Endothelial cell of umbilical vein (primary cell): ENCODE results near the gene ADM2. TPM values are rescaled to one million over a fixed set of nuclear protein-coding genes. Genes with fewer than 3 reads are reported as not detected.

Experiments
- BruUV-seq: library from RNA; stranded (reverse); fragments of 400-500 nt; replicated peaks from 2 replicates; lab custom pipeline; 2021; lab: Mats Ljungman, UMichigan
- CTCF ChIA-PET: fragments of 300-600, 350-600 bp; sonication (Branson Sonifier 250); formaldehyde crosslinking; loops from one replicate; lab custom pipeline; 2021; ENCODE audit warnings: antibody characterized with exemption, inconsistent platforms; lab: Charles Lee
- POLR2A ChIA-PET: fragments of 300-600, 350-600 bp; sonication (Branson Sonifier 250); formaldehyde crosslinking; loops from one replicate; lab custom pipeline; 2021; ENCODE audit warnings: antibody characterized with exemption, inconsistent platforms; lab: Charles Lee
- DNase-seq: peaks from one replicate; pipeline ENCODE4 v3.0.0-alpha.2; 2011; ENCODE audit warnings: low read depth, low spot score
- FAIRE-seq: peaks from 2 replicates; lab custom pipeline; 2011; peaks lifted over from hg19 to GRCh38; lab: Jason Lieb, UNC
- H2AFZ ChIP-seq: 2 replicates; pipeline ENCODE4 v1.6.0; 2012; ENCODE audit warnings: low read depth, low read length, control low read depth, inconsistent platforms
- H3K27ac ChIP-seq: 2 replicates; pipeline ENCODE4 v1.5.1; 2011; ENCODE audit warnings: low read depth, mild to moderate bottlenecking, control low read depth, low read length, moderate library complexity; ENCODE audit not compliant: insufficient read depth
- H3K27me3 ChIP-seq, 2 experiments: 2 replicates each; pipeline versions ENCODE4 v1.6.0 to v1.6.1; 2011; ENCODE audit warnings: low read length in 2 of 2, mixed read lengths in 1 of 2; ENCODE audit not compliant: control insufficient read depth in 2 of 2, insufficient read depth in 2 of 2
- H3K36me3 ChIP-seq, 2 experiments: 2 replicates in 1 of 2; 3 replicates in 1 of 2; pipeline ENCODE4 v1.5.1; 2011; ENCODE audit warnings: low read length in 2 of 2, mild to moderate bottlenecking in 1 of 2, moderate library complexity in 1 of 2; ENCODE audit not compliant: control insufficient read depth in 2 of 2, insufficient read depth in 2 of 2; ENCODE audit errors: extremely low read depth in 1 of 2
- H3K4me1 ChIP-seq: 3 replicates; pipeline ENCODE4 v1.5.1; 2011; ENCODE audit warnings: mild to moderate bottlenecking, low read length; ENCODE audit not compliant: control insufficient read depth, insufficient read depth; ENCODE audit errors: extremely low read depth
- H3K4me2 ChIP-seq: 2 replicates; pipeline ENCODE4 v1.6.1; 2011; ENCODE audit warnings: low read length, control low read depth, mixed read lengths; ENCODE audit not compliant: insufficient read depth
- H3K4me3 ChIP-seq, 3 experiments: fragments of 200-600 bp in 1 of 3; sonication (generic), shearing (Covaris generic) in 1 of 3; replicated peaks in 1 of 3; 2 replicates each; pipeline ENCODE4 v1.5.1; 2011 to 2016; ENCODE audit warnings: control low read depth in 3 of 3, low read length in 3 of 3, mild to moderate bottlenecking in 2 of 3, inconsistent platforms in 1 of 3, low read depth in 1 of 3, moderate library complexity in 1 of 3; ENCODE audit not compliant: insufficient read depth in 1 of 3
- H3K79me2 ChIP-seq: 2 replicates; pipeline ENCODE4 v1.6.0; 2012; ENCODE audit warnings: low read length, inconsistent platforms; ENCODE audit not compliant: control insufficient read depth, insufficient read depth
- H3K9ac ChIP-seq: replicated peaks from 2 replicates; pipeline ENCODE3; 2011; ENCODE audit warnings: low read length, control low read depth; ENCODE audit not compliant: insufficient read depth; ENCODE audit errors: extremely low read depth
- H3K9me1 ChIP-seq: replicated peaks from 3 replicates; pipeline ENCODE4 v1.6.0; 2011; ENCODE audit warnings: mild to moderate bottlenecking, low read length; ENCODE audit not compliant: control insufficient read depth, insufficient read depth; ENCODE audit errors: extremely low read depth
- H3K9me3 ChIP-seq: replicated peaks from 2 replicates; pipeline ENCODE4 v1.5.1; 2012; ENCODE audit warnings: low read length, inconsistent platforms; ENCODE audit not compliant: control insufficient read depth, insufficient read depth
- H4K20me1 ChIP-seq: replicated peaks from 2 replicates; pipeline ENCODE3; 2011; ENCODE audit warnings: mild to moderate bottlenecking, low read length; ENCODE audit not compliant: control insufficient read depth, insufficient read depth; ENCODE audit errors: extremely low read depth
- EZH2 ChIP-seq: IDR thresholded peaks from 2 replicates; pipeline ENCODE4 v1.6.1; 2012; ENCODE audit warnings: borderline replicate concordance, low read depth, mild to moderate bottlenecking, moderate library complexity, low read length, inconsistent platforms; ENCODE audit not compliant: severe bottlenecking
- FOS ChIP-seq: IDR thresholded peaks from 2 replicates; pipeline ENCODE4 v1.6.1; 2011; ENCODE audit warnings: mild to moderate bottlenecking, low read length, moderate library complexity, borderline replicate concordance; ENCODE audit not compliant: insufficient read depth
- GATA2 ChIP-seq: IDR thresholded peaks from 2 replicates; pipeline ENCODE4 v1.7.0; 2011; ENCODE audit warnings: low read depth, mild to moderate bottlenecking, moderate library complexity, mixed read lengths, low read length; ENCODE audit not compliant: insufficient read length, insufficient read depth
- JUN ChIP-seq: IDR thresholded peaks from 2 replicates; pipeline ENCODE4 v1.6.1; 2011; ENCODE audit warnings: borderline replicate concordance, low read depth; ENCODE audit not compliant: insufficient read length, insufficient read depth
- MYC ChIP-seq: IDR thresholded peaks from one replicate; pipeline ENCODE4 v1.6.1; 2011; ENCODE audit warnings: mild to moderate bottlenecking, low read depth, low read length
- POLR2A ChIP-seq: IDR thresholded peaks from 2 replicates; pipeline ENCODE4 v1.6.1; 2012; ENCODE audit warnings: low read depth, mild to moderate bottlenecking, control low read depth, low read length
- POLR2AphosphoS5 ChIP-seq: IDR thresholded peaks from 2 replicates; pipeline ENCODE4 v1.6.1; 2012; ENCODE audit warnings: low read depth, mild to moderate bottlenecking, control low read depth, low read length, moderate library complexity; ENCODE audit not compliant: insufficient read depth
- dilution Hi-C: fragments of 300-500 bp; cut with MboI; formaldehyde crosslinking; loops from one replicate; pipeline ENCODE4 v1.15.0; 2019; ENCODE audit warnings: low sequenced_read_pairs; ENCODE audit not compliant: extremely low pct_ligation_motif_present
- intact Hi-C: fragments of 100-400 bp; cut with micrococcal nuclease; formaldehyde crosslinking; loops from one replicate; pipeline ENCODE4 v1.10.0; 2022
- polyA plus RNA-seq, 4 experiments: library from polyadenylated mRNA; depleted of rRNA in 3 of 4; stranded (reverse) in 3 of 4; unstranded in 1 of 4; fragments of >200 nt; gene quantifications; 2 replicates each; pipeline versions ENCODE4 v1.2.1 to v1.2.3, GENCODE V29; 2011 to 2012; ENCODE audit warnings: missing spikeins in 1 of 4
- total RNA-seq: library from RNA; stranded (reverse); gene quantifications from 2 replicates; pipeline ENCODE4 v1.2.3, GENCODE V29; 2021
- TF ChIP-seq, protein P1 (sequence below), 2 donors: IDR thresholded peaks; 1 replicate in 1 of 2; 2 replicates in 1 of 2; pipeline ENCODE4 v1.5.1; 2011; ENCODE audit warnings: low read length in 2 of 2, mild to moderate bottlenecking in 2 of 2, moderate library complexity in 2 of 2, control low read depth in 1 of 2, inconsistent platforms in 1 of 2, low read depth in 1 of 2; ENCODE audit not compliant: insufficient read depth in 1 of 2; ENCODE audit errors: extremely low read depth in 1 of 2
- TF ChIP-seq, protein P2 (sequence below): IDR thresholded peaks from 2 replicates; pipeline ENCODE4 v1.6.1; 2011; ENCODE audit not compliant: insufficient read depth, insufficient read length

Gene ADM2
- total and polyA plus RNA-seq, 2 donors (not counting 3 experiments of a cell fraction or from before 2014, with no cell fraction given), result 0.28 to 1.5 TPM

DNA sequence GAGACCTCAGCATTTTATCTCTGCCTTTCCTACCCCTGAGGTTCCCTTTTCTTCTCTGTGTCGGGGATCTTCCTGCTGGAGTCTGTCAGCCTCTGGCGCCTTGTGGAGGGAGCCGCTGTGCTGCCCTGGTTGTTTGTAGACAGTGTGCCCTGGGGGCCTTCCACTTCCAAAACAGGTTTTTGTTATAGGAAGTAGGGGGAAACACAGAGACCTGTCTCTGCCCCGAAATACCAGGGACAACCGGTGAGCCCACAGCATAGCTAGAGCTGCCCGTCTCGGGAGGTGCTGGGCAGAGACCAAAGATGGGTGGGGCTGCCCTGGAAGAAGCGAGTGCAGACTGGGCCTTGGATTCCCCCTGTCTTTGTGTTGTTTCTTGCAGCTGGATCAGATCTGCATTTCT, 34.7 kb downstream of the ADM2 start:
- H3K4me3 ChIP-seq, result no peak overlapping the region
- H3K9me3 ChIP-seq, result no peaks in the 10 kb centered on the region
- H3K9ac ChIP-seq, result no peak overlapping the region
- peaks cover 3% of the 10 kb centered on the region for H3K4me1 ChIP-seq
- intact Hi-C loops (no loop called here), dilution Hi-C loops (no loop called here)
- no peaks in the 10 kb centered on the region for H3K27me3 ChIP-seq
- TF ChIP-seq POLR2A, result no peak
- no peaks in the 10 kb centered on the region for H4K20me1 ChIP-seq
- no TSS peak for BruUV-seq
- H3K36me3 ChIP-seq, result peaks cover 0 to 5% of the 10 kb centered on the region in 2 experiments
- no peaks in the 10 kb centered on the region for H3K9me1 ChIP-seq
- DNase-seq (no peak), FAIRE-seq (no peak)
- POLR2A ChIA-PET, result no interaction called here
- H3K79me2 ChIP-seq, result peaks cover 16% of the 10 kb centered on the region
- H3K4me2 ChIP-seq, result no peak overlapping the region
- no peak overlapping the region for H3K27ac ChIP-seq
- no peak overlapping the region for H2AFZ ChIP-seq
- CTCF ChIA-PET, result interaction anchor here (3.0 kb wide), 1 partner anchor 9 kb away, joined by 23 read pairs; the partner anchor contains the start of gene SCO2

DNA sequence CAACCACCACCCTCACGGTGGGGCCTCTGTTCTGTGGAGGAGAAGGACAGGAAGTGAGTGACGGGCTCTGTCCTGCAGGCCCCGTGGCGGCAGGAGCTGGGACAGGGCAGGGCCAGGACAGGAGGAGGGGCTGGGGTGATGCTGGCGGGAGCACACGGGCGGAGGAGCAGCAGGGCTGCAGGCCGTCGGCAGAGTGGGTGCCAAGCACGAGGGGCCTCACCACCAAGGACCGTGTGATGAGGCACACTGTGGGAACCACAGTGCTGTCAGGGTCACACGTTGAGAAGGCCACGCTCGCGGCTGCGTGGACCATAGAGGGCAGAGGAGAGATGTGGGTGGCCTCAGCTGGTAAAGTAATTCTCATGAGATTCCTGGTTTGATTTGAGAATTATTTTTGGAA, 35.5 kb downstream of the ADM2 start:
- BruUV-seq, result no TSS peak

More for the DNA sequence above, 35.5 kb downstream of the ADM2 start:
- DNase-seq (no peak), FAIRE-seq (no peak)
- no peak overlapping the region for H2AFZ ChIP-seq
- no peaks in the 10 kb centered on the region for H4K20me1 ChIP-seq
- H3K9me1 ChIP-seq, result no peaks in the 10 kb centered on the region
- H3K4me3 ChIP-seq, result no peak overlapping the region
- H3K4me1 ChIP-seq, result peaks cover 3% of the 10 kb centered on the region
- H3K27me3 ChIP-seq, result no peaks in the 10 kb centered on the region
- intact Hi-C loops, result no loop called here
- no peak overlapping the region for H3K27ac ChIP-seq
- H3K36me3 ChIP-seq, result peaks cover 0 to 9% of the 10 kb centered on the region in 2 experiments
- no peak overlapping the region for H3K4me2 ChIP-seq
- dilution Hi-C loops, result no loop called here
- CTCF ChIA-PET, result interaction anchor here (1.4 kb wide), 1 partner anchor 9 kb away, joined by 5 read pairs; the partner anchor contains the start of gene SCO2
- peaks cover 15% of the 10 kb centered on the region for H3K79me2 ChIP-seq
- TF ChIP-seq, protein P1, sequence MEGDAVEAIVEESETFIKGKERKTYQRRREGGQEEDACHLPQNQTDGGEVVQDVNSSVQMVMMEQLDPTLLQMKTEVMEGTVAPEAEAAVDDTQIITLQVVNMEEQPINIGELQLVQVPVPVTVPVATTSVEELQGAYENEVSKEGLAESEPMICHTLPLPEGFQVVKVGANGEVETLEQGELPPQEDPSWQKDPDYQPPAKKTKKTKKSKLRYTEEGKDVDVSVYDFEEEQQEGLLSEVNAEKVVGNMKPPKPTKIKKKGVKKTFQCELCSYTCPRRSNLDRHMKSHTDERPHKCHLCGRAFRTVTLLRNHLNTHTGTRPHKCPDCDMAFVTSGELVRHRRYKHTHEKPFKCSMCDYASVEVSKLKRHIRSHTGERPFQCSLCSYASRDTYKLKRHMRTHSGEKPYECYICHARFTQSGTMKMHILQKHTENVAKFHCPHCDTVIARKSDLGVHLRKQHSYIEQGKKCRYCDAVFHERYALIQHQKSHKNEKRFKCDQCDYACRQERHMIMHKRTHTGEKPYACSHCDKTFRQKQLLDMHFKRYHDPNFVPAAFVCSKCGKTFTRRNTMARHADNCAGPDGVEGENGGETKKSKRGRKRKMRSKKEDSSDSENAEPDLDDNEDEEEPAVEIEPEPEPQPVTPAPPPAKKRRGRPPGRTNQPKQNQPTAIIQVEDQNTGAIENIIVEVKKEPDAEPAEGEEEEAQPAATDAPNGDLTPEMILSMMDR (IDR thresholded peaks at IDR 0.05; ENCODE audit: extremely low read depth in 1 of 2, insufficient read depth in 1 of 2, low read depth in 1 of 2, low read length in 2 of 2), result no peak
- TF ChIP-seq FOS (no peak), EZH2 (no peak), MYC (no peak), GATA2 (no peak), JUN (no peak), POLR2A (no peak), POLR2AphosphoS5 (no peak)
- TF ChIP-seq, protein P2, sequence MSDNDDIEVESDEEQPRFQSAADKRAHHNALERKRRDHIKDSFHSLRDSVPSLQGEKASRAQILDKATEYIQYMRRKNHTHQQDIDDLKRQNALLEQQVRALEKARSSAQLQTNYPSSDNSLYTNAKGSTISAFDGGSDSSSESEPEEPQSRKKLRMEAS, result no peak
- no peaks in the 10 kb centered on the region for H3K9me3 ChIP-seq
- POLR2A ChIA-PET, result no interaction called here
- no peak overlapping the region for H3K9ac ChIP-seq
